Measurements from ENCODE around the gene TMCC1.
"Not testable (repeated sequence)": the region's sequence is repeated elsewhere in the genome, so short reads cannot be mapped to it uniquely, and the experiment has no call there.

Gene TMCC1

GRCh38 chr3:129837065-129837642 lies 56.4 kb downstream of the TMCC1 start:
- DNase-seq (ENCODE audit: low read depth), result peak; percentile 40
- no peak overlapping the region for H3K4me3 ChIP-seq (ENCODE audit: low read depth, low read length)
- no peak for TF ChIP-seq CTCF (conservative IDR thresholded peaks at IDR 0.05; ENCODE audit: low read depth, low read length)

- no peak for TF ChIP-seq CTCF (conservative IDR thresholded peaks at IDR 0.05; ENCODE audit: low read depth, low read length)
- DNase-seq (ENCODE audit: low read depth), result peak; percentile 20
Measured at GRCh38 chr3:129836381-129837064, 57.0 kb downstream of the TMCC1 start.

GRCh38 chr3:129835198-129835597 lies 58.3 kb downstream of the TMCC1 start:
- H3K4me3 ChIP-seq (ENCODE audit: low read depth, low read length), result no peak overlapping the region
- DNase-seq (ENCODE audit: low read depth), result no peak
- no peak for TF ChIP-seq CTCF (conservative IDR thresholded peaks at IDR 0.05; ENCODE audit: low read depth, low read length)

More at GRCh38 chr3:129836381-129837064, 57.0 kb downstream of the TMCC1 start:
- no peak overlapping the region for H3K4me3 ChIP-seq (ENCODE audit: low read depth, low read length)

GRCh38 chr3:129834580-129834979 lies 58.9 kb downstream of the TMCC1 start:
- H3K4me3 ChIP-seq (ENCODE audit: low read depth, low read length), result no peak overlapping the region
- no peak for TF ChIP-seq CTCF (conservative IDR thresholded peaks at IDR 0.05; ENCODE audit: low read depth, low read length)
- DNase-seq (ENCODE audit: low read depth), result peak; percentile 26

GRCh38 chr3:129831942-129832341 lies 61.6 kb downstream of the TMCC1 start:
- not testable (repeated sequence) for H3K4me3 ChIP-seq (ENCODE audit: low read depth, low read length); DNase-seq (ENCODE audit: low read depth)

- no peak for TF ChIP-seq CTCF (conservative IDR thresholded peaks at IDR 0.05; ENCODE audit: low read depth, low read length)
- no peak for DNase-seq (ENCODE audit: low read depth)
- no peak overlapping the region for H3K4me3 ChIP-seq (ENCODE audit: low read depth, low read length)
Measured at GRCh38 chr3:129831503-129831902, 62.0 kb downstream of the TMCC1 start.

GRCh38 chr3:129829640-129830039 lies 63.9 kb downstream of the TMCC1 start:
- peak; percentile 81 for TF ChIP-seq CTCF (conservative IDR thresholded peaks at IDR 0.05; ENCODE audit: low read depth, low read length)
- peak; percentile 95 for DNase-seq (ENCODE audit: low read depth)
- H3K4me3 ChIP-seq (ENCODE audit: low read depth, low read length), result no peak overlapping the region

Measured in choroid plexus epithelial cell (primary cell).